Measurements from ENCODE around the gene TBC1D17.

GRCh38 chr19:49869484-49870308 is 7.8 kb upstream of the TBC1D17 start:
- no peak for TF ChIP-seq CTCF (IDR thresholded peaks at IDR 0.05; ENCODE audit: low read depth, low read length)
- no peak for TF ChIP-seq EZH2phosphoT487 (IDR thresholded peaks at IDR 0.05; ENCODE audit: low read depth)
